Fibroblast of the aortic adventitia (primary cell): ENCODE measurements around the gene MARVELD2. TPM values are rescaled to one million over a fixed set of nuclear protein-coding genes. Genes with fewer than 3 reads are reported as not detected.
"Not testable (repeated sequence)": the region's sequence is repeated elsewhere in the genome, so short reads cannot be mapped to it uniquely, and the experiment has no call there.

Source experiments
- DNase-seq: peaks from one replicate; pipeline ENCODE4 v3.0.0-alpha.2; 2010; ENCODE audit warnings: low read depth
- H3K4me3 ChIP-seq: 2 replicates; pipeline ENCODE4 v1.5.1; 2011; ENCODE audit warnings: low read depth, mild to moderate bottlenecking, control low read depth, low read length, moderate library complexity
- CTCF ChIP-seq: IDR thresholded peaks from 2 replicates; pipeline ENCODE4 v1.5.1; 2011; ENCODE audit warnings: mild to moderate bottlenecking, low read length, control low read depth, inconsistent platforms; ENCODE audit not compliant: insufficient read depth
- total RNA-seq: library from RNA; depleted of rRNA; stranded (reverse); fragments of >200 nt; gene quantifications from 2 replicates; pipeline ENCODE4 v1.2.3, GENCODE V29; 2012; ENCODE audit warnings: low replicate concordance

The MARVELD2 gene
- total RNA-seq, 1 donor: 0.63 TPM

DNA sequence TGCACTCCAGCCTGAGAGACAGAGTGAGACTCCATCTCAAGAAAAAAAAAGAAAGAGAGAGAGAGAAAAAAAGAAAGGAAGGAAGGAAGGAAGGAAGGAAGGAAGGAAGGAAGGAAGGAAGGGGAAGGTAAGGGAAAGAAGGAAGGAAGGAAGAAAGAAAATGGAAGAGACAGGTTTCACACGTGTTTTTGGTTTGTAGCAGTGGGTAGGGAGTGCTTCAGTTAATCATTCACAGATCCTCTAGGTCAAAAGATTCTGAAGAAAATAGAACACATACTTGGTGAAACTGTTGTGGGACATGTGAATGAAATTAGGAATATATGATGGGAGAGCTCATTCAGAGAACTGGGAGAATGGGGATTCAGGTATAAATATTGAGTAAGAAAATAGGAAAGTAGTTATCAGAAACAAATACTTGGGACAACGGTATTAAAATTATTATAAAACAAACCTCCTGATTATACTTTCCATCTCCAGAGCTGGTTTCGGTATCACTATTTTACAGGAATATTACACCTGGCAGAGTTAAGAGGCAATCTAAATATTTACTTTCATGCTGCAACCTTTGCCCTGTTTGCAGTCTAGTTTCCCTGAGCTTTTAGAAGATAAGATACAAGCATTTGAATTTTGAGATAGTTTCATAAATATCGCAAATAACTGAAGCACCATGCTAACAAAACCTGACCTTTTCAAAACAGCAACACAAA is 37.2 kb downstream of the MARVELD2 start:
- DNase-seq: no peak
- TF ChIP-seq CTCF: no peak
- no peak overlapping the region for H3K4me3 ChIP-seq

DNA sequence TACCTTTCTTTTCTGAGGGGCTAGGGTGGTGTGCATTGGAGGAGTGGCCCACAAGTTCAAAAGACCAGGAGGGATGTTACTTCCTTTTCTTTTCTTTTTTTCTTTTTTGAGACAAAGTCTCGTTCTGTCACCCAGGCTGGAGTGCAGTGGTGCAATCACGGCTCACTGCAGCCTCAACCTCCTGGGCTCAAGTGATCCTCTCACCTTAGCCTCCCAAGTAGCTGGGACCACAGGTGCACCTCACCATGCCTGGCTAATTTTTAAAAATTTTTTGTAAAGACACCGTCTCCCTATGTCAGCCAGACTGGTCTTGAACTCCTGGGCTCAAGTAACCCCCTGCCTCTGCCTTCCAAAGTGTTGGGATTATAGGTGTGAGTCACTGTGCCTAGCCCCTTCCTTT is 38.6 kb downstream of the MARVELD2 start:
- H3K4me3 ChIP-seq, DNase-seq: not testable (repeated sequence)

GRCh38 chr5:69454460-69455249 is 39.7 kb downstream of the MARVELD2 start:
- no peak for TF ChIP-seq CTCF
- no peak overlapping the region for H3K4me3 ChIP-seq
- no peak for DNase-seq

GRCh38 chr5:69455428-69455988 is 40.6 kb downstream of the MARVELD2 start:
- DNase-seq: not testable (repeated sequence)

GRCh38 chr5:69462170-69462569 is 47.3 kb downstream of the MARVELD2 start:
- no peak for TF ChIP-seq CTCF
- DNase-seq: no peak
- no peak overlapping the region for H3K4me3 ChIP-seq

More at GRCh38 chr5:69455428-69455988, 40.6 kb downstream of the MARVELD2 start:
- H3K4me3 ChIP-seq: not testable (repeated sequence)

- DNase-seq, H3K4me3 ChIP-seq: not testable (repeated sequence)
Observed at GRCh38 chr5:69466375-69466774, 51.5 kb downstream of the MARVELD2 start.

- TF ChIP-seq CTCF: no peak
- DNase-seq: no peak
- H3K4me3 ChIP-seq: no peak overlapping the region
Observed at GRCh38 chr5:69467442-69468225, 52.7 kb downstream of the MARVELD2 start.

GRCh38 chr5:69468631-69469030 is 53.7 kb downstream of the MARVELD2 start:
- DNase-seq: no peak
- TF ChIP-seq CTCF: no peak
- no peak overlapping the region for H3K4me3 ChIP-seq

GRCh38 chr5:69471516-69471915 is 56.6 kb downstream of the MARVELD2 start:
- H3K4me3 ChIP-seq, DNase-seq: not testable (repeated sequence)

- not testable (repeated sequence) for H3K4me3 ChIP-seq, DNase-seq
Observed at GRCh38 chr5:69472535-69473143, 57.7 kb downstream of the MARVELD2 start.
